Activated CD8-positive, alpha-beta memory T cell treated with anti-CD3 and anti-CD28 coated beads for 48 hours (primary cell): ENCODE results near the gene GAS6.
"Not testable (repeated sequence)": the region's sequence is repeated elsewhere in the genome, so short reads cannot be mapped to it uniquely, and the experiment has no call there.

ENCODE experiments used
- DNase-seq, 3 experiments: peaks; one replicate each; pipeline ENCODE4 v3.0.0-alpha.2; 2020; ENCODE audit warnings: low read depth in 2 of 3, low spot score in 2 of 3

Gene GAS6

GRCh38 chr13:113863524-113864272 lies at the start of gene GAS6:
Gene GAS6 (minus strand): TSS chr13:113864076. CDS start chr13:113863920, 156 bp downstream.
- DNase-seq: no peak

GRCh38 chr13:113913408-113913807 lies 49.5 kb upstream of the GAS6 start:
- not testable (repeated sequence) for DNase-seq

- DNase-seq: no peak
Observed at GRCh38 chr13:113912596-113912995, 48.7 kb upstream of the GAS6 start.

- DNase-seq: no peak
Observed at GRCh38 chr13:113907635-113908617, 44.0 kb upstream of the GAS6 start.

GRCh38 chr13:113906571-113906970 lies 42.7 kb upstream of the GAS6 start:
- DNase-seq: no peak

GRCh38 chr13:113905942-113906341 lies 42.1 kb upstream of the GAS6 start:
- no peak for DNase-seq

- no peak for DNase-seq
Observed at GRCh38 chr13:113905018-113905417, 41.1 kb upstream of the GAS6 start.

GRCh38 chr13:113904411-113904810 lies 40.5 kb upstream of the GAS6 start:
- DNase-seq: no peak

GRCh38 chr13:113903912-113904311 lies 40.0 kb upstream of the GAS6 start:
- no peak for DNase-seq

GRCh38 chr13:113902986-113903775 lies 39.3 kb upstream of the GAS6 start:
- DNase-seq: no peak

- DNase-seq: no peak
Observed at GRCh38 chr13:113902481-113902880, 38.6 kb upstream of the GAS6 start.

- no peak for DNase-seq
Observed at GRCh38 chr13:113901642-113902041, 37.8 kb upstream of the GAS6 start.

- DNase-seq: no peak
Observed at GRCh38 chr13:113901231-113901630, 37.4 kb upstream of the GAS6 start.

GRCh38 chr13:113900646-113901045 lies 36.8 kb upstream of the GAS6 start:
- no peak for DNase-seq

GRCh38 chr13:113898391-113898790 lies 34.5 kb upstream of the GAS6 start:
- no peak for DNase-seq

- DNase-seq: no peak
Observed at GRCh38 chr13:113897966-113898365, 34.1 kb upstream of the GAS6 start.

- DNase-seq: no peak
Observed at GRCh38 chr13:113897161-113897560, 33.3 kb upstream of the GAS6 start.

GRCh38 chr13:113895436-113895835 lies 31.6 kb upstream of the GAS6 start:
- no peak for DNase-seq

GRCh38 chr13:113890774-113891480 lies 27.1 kb upstream of the GAS6 start:
- no peak for DNase-seq

- DNase-seq: no peak
Observed at GRCh38 chr13:113889467-113889866, 25.6 kb upstream of the GAS6 start.
